ENCODE results near the gene PDZRN3. TPM values are rescaled to one million over a fixed set of nuclear protein-coding genes. Genes with fewer than 3 reads are reported as not detected.

The PDZRN3 gene
- total RNA-seq, 1 donor from 2014 or later: 4.1 TPM

GRCh38 chr3:73419179-73419803, 205.4 kb downstream of the PDZRN3 start:
- Histone ChIP-seq H3K27me3 (ENCODE audit: control insufficient read depth, insufficient read depth, low read length) (no peaks in the 10 kb centered on the region), H3K4me3 (ENCODE audit: low read depth, low read length) (no peak overlapping the region), H3K36me3 (ENCODE audit: control insufficient read depth, insufficient read depth, low read length) (no peaks in the 10 kb centered on the region)
- DNase-seq (ENCODE audit: low read depth): no peak
- TF ChIP-seq, protein P1, sequence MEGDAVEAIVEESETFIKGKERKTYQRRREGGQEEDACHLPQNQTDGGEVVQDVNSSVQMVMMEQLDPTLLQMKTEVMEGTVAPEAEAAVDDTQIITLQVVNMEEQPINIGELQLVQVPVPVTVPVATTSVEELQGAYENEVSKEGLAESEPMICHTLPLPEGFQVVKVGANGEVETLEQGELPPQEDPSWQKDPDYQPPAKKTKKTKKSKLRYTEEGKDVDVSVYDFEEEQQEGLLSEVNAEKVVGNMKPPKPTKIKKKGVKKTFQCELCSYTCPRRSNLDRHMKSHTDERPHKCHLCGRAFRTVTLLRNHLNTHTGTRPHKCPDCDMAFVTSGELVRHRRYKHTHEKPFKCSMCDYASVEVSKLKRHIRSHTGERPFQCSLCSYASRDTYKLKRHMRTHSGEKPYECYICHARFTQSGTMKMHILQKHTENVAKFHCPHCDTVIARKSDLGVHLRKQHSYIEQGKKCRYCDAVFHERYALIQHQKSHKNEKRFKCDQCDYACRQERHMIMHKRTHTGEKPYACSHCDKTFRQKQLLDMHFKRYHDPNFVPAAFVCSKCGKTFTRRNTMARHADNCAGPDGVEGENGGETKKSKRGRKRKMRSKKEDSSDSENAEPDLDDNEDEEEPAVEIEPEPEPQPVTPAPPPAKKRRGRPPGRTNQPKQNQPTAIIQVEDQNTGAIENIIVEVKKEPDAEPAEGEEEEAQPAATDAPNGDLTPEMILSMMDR (IDR thresholded peaks at IDR 0.05; ENCODE audit: insufficient read depth, low read length, poor library complexity, severe bottlenecking): peak; percentile 3

DNA sequence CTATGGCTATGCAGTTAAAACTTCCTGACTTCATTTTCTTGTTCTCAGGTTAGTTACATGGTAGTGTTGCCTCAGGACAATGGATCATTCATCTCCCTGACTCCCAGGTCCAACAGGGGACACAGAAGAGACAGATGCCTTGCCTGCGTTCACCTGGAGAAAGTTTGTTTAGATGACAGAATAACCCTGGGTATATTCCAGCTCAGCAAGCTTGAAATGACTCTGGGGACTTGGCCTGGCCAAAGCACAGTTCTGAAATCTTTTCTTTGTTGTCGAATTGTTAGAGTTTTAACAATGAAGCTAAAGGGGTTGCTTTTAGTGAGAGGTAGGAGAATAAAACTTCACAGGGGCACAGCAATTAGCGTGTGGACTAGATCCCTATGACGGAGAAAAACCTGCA, 206.1 kb downstream of the PDZRN3 start:
- Histone ChIP-seq H3K27me3 (ENCODE audit: control insufficient read depth, insufficient read depth, low read length) (no peaks in the 10 kb centered on the region), H3K36me3 (ENCODE audit: control insufficient read depth, insufficient read depth, low read length) (no peaks in the 10 kb centered on the region), H3K4me3 (ENCODE audit: low read depth, low read length) (no peak overlapping the region)
- no peak for DNase-seq (ENCODE audit: low read depth)
- TF ChIP-seq, protein P1 (IDR thresholded peaks at IDR 0.05; ENCODE audit: insufficient read depth, low read length, poor library complexity, severe bottlenecking): no peak

DNA sequence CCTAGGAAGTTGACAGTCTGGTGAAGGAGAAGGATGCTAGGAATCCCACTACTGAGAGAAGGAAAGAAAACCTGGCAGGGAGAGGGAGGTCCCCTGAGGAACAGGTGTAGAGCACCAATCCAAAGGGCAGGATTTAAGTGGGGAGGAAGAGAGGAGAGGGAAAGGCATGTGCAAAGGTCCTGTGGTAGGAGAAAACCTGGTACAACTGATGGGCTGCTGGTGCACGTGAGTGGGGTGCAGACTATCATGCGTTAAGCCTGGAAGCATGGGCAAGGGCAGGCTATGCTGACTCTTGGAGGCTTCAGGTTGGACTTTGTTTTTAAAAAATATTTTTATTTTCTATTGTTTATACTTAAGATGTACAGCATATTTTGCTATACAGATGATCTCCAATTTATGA, 209.6 kb downstream of the PDZRN3 start:
- Histone ChIP-seq H3K27me3 (ENCODE audit: control insufficient read depth, insufficient read depth, low read length) (no peaks in the 10 kb centered on the region), H3K4me3 (ENCODE audit: low read depth, low read length) (no peak overlapping the region), H3K36me3 (ENCODE audit: control insufficient read depth, insufficient read depth, low read length) (no peaks in the 10 kb centered on the region)
- DNase-seq (ENCODE audit: low read depth): no peak
- TF ChIP-seq, protein P1 (IDR thresholded peaks at IDR 0.05; ENCODE audit: insufficient read depth, low read length, poor library complexity, severe bottlenecking): no peak

DNA sequence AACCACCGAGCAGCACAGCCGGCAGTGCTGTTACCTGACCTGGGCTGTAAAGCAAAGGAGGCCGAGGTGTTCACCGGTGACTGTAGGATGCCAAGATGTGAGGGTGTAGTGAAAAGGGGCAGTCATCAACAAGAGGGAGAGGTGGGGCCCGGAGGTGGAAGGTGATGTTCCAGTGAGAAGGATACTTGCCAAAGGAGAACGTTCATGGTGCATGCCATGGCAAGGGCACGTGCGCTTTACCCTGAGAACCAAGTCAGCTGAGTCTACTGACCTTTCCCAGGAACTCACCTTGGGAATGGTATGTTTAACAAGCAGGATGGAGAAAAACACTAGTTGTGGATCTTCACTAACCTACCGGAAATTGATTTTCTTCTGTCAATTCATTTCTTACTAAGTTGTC, 211.1 kb downstream of the PDZRN3 start:
- no peaks in the 10 kb centered on the region for H3K36me3 ChIP-seq (ENCODE audit: control insufficient read depth, insufficient read depth, low read length)
- TF ChIP-seq, protein P1 (IDR thresholded peaks at IDR 0.05; ENCODE audit: insufficient read depth, low read length, poor library complexity, severe bottlenecking): no peak
- no peak overlapping the region for H3K4me3 ChIP-seq (ENCODE audit: low read depth, low read length)
- DNase-seq (ENCODE audit: low read depth): no peak
- H3K27me3 ChIP-seq (ENCODE audit: control insufficient read depth, insufficient read depth, low read length): no peaks in the 10 kb centered on the region

GRCh38 chr3:73411993-73412392, 212.7 kb downstream of the PDZRN3 start:
- TF ChIP-seq, protein P1 (IDR thresholded peaks at IDR 0.05; ENCODE audit: insufficient read depth, low read length, poor library complexity, severe bottlenecking): no peak
- H3K27me3 ChIP-seq (ENCODE audit: control insufficient read depth, insufficient read depth, low read length): no peaks in the 10 kb centered on the region
- H3K4me3 ChIP-seq (ENCODE audit: low read depth, low read length): no peak overlapping the region
- DNase-seq (ENCODE audit: low read depth): no peak
- H3K36me3 ChIP-seq (ENCODE audit: control insufficient read depth, insufficient read depth, low read length): no peaks in the 10 kb centered on the region

DNA sequence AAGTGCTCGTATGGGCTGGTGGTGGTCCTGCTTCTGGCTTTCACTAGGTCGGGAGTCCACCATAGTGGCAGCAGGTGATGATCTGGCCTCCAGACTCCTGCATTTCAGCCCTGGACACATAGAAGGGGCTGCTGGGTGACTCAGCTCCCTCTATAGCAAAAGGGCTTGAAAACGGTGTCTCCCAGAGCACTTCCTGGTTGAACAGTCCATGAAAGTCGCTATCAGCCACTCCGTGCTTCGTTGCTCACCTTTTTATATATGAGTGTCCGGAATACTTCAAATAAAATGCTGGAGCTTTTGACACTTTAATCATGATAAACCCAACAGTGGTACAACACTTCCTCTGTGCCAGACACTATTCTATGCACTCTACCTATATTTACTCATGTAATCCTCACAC, 213.2 kb downstream of the PDZRN3 start:
- TF ChIP-seq, protein P1 (IDR thresholded peaks at IDR 0.05; ENCODE audit: insufficient read depth, low read length, poor library complexity, severe bottlenecking): no peak
- no peaks in the 10 kb centered on the region for H3K36me3 ChIP-seq (ENCODE audit: control insufficient read depth, insufficient read depth, low read length)
- no peak overlapping the region for H3K4me3 ChIP-seq (ENCODE audit: low read depth, low read length)
- H3K27me3 ChIP-seq (ENCODE audit: control insufficient read depth, insufficient read depth, low read length): no peaks in the 10 kb centered on the region
- DNase-seq (ENCODE audit: low read depth): no peak

Data from kidney epithelial cell (primary cell).